NCI-H1930 (cell line): Measurements from ENCODE around the gene CGB8.
A peak's percentile ranks its signal among the peaks of the same experiment; 100 is the strongest.
"Not testable (repeated sequence)": the region's sequence is repeated elsewhere in the genome, so short reads cannot be mapped to it uniquely, and the experiment has no call there.

Experiments used
- DNase-seq, 2 experiments: peaks; one replicate each; lab custom pipeline; 2025; lab: John Stamatoyannopoulos, UW

The CGB8 gene

GRCh38 chr19:49049011-49049410, at the start of gene CGB8:
Gene CGB8 (minus strand): TSS chr19:49049111. CDS start chr19:49048739, 372 bp downstream.
- not testable (repeated sequence) for DNase-seq

- DNase-seq: peak; percentile 66 to 76
These were observed 48.8 kb upstream of the CGB8 start for GRCh38 chr19:49097453-49098288.

DNA sequence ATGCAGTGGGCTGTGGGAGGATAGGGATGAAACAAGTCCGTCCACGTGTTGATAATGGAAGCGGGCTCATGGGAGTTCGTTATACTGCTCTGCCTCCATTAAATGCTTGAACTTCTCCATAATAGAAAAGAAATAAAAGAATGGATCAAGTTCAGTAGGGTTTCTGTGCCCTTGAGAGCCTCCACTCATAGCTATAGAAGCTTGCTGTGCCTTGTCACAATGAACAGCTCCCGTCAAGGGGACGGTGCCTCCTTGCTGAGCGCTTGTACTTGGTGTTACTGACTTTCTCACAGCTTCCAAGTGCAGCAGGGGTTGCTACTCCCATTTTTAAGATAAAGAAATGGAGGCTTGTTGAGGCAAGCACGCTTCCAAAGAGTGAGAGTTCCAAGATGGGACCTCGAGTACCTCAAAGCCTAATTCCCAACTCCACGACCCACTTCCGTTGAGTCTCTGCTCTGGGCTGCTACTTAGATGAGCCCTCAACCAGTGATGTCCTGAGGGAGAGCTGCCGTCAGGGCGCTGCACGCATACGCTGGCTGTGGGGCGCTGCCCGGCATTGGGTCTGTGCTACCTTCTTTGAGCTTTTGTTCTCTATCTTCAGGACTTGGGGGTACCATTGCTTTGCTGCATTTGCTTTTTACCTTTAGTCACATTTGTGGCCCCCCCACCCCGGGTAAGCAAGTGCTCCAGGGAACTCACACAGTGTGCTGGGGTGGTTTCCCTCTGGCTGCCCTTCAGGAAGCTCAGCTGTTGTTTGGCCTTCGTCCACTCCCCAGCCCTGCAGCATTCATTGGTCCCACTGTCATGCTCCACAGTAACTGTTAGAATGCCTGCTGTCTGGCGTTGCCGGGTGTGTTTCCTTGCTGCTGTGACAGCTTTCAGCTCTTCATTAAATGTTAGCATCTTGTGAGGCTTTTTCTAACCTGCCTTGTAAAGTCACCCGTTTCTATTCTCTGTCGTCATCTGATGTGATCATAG, 45.9 kb upstream of the CGB8 start:
- DNase-seq: no peak

GRCh38 chr19:49092686-49093085, 43.8 kb upstream of the CGB8 start:
- DNase-seq: no peak

DNA sequence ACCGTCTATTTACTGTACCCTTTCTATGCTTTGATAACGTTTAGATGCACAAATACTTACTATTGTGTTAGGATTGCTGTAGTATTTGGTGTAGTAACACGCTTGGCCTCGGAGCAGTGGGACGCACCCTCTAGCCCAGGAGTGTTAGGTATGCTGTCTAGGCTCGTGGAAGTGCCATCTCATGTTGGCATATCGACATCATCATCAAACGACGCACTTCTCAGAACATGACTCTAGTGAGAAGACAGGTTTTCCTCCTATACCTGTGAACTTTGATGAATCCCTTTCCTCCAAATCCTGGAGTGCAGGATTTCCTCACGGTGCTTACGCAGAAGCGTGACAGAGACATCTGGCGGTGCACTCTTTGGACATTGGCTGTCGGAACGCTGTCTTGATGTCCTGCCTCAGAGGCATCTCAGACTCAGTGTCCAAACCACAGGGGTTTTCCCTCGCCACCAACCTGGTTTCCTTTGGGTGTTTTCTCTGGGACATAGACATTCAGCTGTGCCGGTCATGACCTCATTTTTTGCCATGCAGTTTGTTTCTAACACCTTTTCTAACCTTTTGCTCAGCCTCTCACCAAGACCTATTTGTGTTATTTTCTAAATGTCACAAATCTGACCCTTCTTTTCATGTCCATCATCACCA, 42.6 kb upstream of the CGB8 start:
- DNase-seq: no peak

GRCh38 chr19:49086296-49086695, 37.4 kb upstream of the CGB8 start:
- no peak for DNase-seq

- DNase-seq: no peak
These were observed 36.9 kb upstream of the CGB8 start for GRCh38 chr19:49085868-49086232.

DNA sequence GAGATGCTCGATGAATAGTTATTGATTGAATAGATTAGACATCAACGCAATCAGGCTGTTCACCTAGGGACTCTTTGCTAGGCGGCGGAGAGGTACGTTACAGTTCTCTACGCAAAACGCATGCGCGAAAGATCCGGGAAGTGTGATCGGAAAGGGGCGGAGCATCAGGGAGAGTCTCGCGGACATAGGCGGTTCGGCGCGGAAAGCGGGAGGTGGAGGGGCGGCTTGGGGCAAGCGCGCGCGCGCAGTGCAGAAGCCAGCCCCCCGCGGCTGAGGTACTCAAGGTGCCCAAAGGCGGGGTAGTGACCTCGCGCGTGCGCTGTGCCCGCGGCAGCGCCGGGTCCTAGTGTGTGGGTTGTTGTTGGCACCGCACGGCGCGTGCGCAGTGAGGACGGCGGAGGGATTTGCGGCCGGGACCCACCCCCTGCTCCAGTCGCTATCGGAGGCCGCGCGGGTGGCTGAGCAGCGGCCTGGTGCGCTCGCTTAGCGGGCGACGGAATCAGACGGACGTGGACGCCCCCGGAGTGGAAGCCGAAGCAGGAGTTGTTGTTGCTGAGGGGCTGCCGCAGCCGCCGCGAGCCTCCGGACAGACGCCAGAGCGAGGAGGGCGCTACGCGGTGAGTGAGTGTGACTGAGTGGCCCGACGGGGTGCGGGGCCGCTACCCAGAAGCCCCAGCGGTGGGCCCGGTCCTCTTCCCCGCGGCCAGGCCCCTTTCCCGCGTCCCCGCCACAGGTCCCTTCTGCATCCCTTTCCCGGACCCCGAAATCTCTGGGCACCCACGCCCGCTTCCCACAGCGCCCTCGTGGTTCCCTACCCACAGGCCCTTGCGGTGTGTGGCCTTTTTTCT, 36.3 kb upstream of the CGB8 start, which contains the start of gene SNRNP70:
Gene SNRNP70, plus strand, starts transcription at position 432 of the 848 bp plus-strand sequence. CDS start 964 bp downstream, outside the sequence.
- DNase-seq: peak; percentile 100

GRCh38 chr19:49084206-49085019, 35.5 kb upstream of the CGB8 start:
- no peak for DNase-seq

- DNase-seq: no peak
These were observed 32.4 kb upstream of the CGB8 start for GRCh38 chr19:49081273-49081672.

GRCh38 chr19:49080392-49080791, 31.5 kb upstream of the CGB8 start:
- no peak for DNase-seq

- not testable (repeated sequence) for DNase-seq
These were observed 26.0 kb upstream of the CGB8 start for GRCh38 chr19:49074869-49075268.

DNA sequence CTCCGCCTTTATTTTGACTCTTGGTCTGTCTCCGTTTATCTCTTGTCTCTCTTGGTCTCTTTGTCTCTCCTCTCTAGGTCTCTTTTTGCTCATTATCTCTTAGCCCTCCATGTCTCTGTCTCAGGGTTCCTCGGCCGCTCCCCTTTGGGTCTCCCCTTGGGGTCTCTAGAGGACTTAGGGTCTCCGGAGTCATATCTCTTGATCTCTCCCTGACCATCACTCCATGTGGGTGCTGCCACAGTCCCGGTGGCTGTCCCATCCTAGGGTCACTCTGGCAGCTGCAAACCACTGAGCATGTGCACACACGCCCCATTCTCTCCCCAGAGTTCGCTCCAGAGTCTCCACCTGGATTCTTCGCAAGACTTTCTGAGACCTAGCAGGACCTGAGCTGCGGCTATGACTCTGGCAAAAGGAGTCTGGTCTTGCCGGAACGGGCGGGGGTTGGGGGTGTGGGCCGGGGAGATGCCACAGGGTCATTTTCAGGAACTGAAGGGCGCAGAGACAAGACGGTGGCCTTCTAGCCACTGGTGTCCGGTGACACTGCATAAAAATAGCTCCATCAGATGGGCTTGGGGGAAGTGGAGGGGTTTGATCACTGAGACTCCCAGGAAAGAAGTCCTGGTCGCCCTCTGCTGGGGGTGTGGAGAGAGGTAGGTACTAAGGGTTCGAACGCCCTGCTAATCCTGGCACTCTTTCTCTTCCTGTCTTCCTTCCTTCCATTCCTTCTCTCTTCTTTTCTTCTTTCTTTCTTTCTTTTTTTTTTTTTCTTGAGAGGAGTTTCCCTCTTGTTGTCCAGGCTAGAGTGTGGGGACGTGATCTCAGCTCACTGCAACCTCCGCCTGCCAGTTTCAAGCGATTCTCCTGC, 24.8 kb upstream of the CGB8 start:
- DNase-seq: peak; percentile 26 to 32

DNA sequence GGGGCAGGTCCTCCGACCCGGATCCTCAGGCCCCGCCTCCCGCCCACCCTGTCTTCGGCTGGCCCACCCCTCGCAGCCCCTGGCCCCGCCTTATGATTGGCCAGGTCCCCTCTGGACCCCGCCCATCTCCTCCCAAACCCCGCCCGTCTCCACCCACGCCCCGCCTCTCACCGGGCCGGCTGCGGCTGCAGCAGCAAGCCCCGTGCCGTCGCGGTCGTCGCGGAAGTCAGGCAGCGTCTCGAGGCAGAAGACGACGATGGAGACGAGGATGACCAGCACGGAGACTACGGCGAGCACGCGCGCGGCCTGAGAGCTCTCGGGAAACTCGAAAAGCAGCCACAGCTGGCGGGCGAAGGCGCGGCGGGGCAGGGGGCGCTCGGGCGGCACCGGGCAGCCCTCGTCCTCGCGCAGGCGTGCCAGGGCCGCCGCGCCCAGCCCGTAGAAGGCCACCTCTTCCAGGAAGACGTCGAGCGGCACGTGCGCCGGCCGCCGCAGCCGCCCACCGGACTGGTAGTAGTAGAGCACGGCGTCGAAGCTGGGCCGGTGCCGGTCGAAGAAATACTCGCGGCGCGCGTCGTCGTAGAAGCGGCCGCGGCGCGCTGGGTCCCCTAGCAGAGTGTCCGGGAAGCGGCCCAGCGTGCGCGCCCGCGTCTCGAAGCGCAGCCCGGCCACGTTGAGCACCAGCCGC, 23.1 kb upstream of the CGB8 start:
- DNase-seq: peak; percentile 41 to 60

- DNase-seq: no peak
These were observed 21.5 kb upstream of the CGB8 start for GRCh38 chr19:49070416-49070815.

GRCh38 chr19:49069026-49069425, 20.1 kb upstream of the CGB8 start:
- no peak for DNase-seq

- DNase-seq: no peak
These were observed 18.6 kb upstream of the CGB8 start for GRCh38 chr19:49067554-49067953.

DNA sequence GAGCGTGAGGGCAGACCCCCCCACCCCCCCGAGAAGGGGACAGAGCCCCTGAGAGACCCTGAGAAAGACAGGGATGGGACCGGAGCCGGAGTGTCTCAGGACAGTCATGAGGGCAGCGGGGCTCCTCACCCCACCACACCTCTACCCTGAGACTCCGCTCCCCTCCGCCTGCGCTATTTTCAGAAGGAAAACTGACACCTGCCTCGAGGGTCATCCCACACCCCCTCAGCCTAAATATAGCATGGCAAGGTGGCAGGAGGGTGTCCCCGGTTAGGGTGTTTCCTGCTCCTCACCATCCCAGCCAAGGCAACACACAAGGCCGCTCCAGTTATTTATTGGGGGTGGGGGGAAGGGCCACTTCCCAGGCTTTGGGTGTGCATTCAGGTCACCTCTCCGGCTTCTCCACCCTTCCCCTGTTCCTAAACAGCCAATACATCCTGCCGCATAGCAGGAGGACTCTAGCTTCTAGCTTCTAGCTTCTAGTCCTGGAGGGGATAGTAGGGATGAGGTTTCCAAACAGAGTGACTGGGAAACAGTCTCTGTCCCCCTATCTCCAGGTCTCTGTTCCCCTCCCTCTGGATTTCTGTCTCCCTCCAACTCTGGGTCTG, 17.1 kb upstream of the CGB8 start:
- DNase-seq: no peak
